Neuronal stem cell (in vitro differentiated cells): ENCODE results near the gene A4GALT.

Source experiments
- DNase-seq: peaks from one replicate; pipeline ENCODE4 v3.0.0-alpha.2; 2013; ENCODE audit warnings: low spot score
- H2AFZ ChIP-seq: one replicate; pipeline ENCODE4 v1.6.1; 2013; ENCODE audit warnings: mild to moderate bottlenecking, low read length, inconsistent platforms
- H2AK5ac ChIP-seq: 2 replicates; pipeline ENCODE4 v1.6.1; 2013; ENCODE audit warnings: low read depth, mild to moderate bottlenecking, inconsistent platforms, low read length, moderate library complexity, mixed read lengths
- H2BK120ac ChIP-seq: 2 replicates; pipeline ENCODE4 v1.6.1; 2013; ENCODE audit warnings: low read depth, mild to moderate bottlenecking, inconsistent platforms, low read length, moderate library complexity, mixed read lengths
- H2BK12ac ChIP-seq: one replicate; pipeline ENCODE4 v1.6.1; 2013; ENCODE audit warnings: low read length, inconsistent platforms
- H2BK15ac ChIP-seq: 2 replicates; pipeline ENCODE4 v1.6.1; 2013; ENCODE audit warnings: mild to moderate bottlenecking, low read length, inconsistent platforms, mixed read lengths
- H2BK5ac ChIP-seq: one replicate; pipeline ENCODE4 v1.6.1; 2013; ENCODE audit warnings: inconsistent platforms, mild to moderate bottlenecking, low read length, moderate library complexity
- H3K14ac ChIP-seq: one replicate; pipeline ENCODE4 v1.6.1; 2013; ENCODE audit warnings: low read length, inconsistent platforms
- H3K18ac ChIP-seq: 2 replicates; pipeline ENCODE4 v1.6.1; 2013; ENCODE audit warnings: low read length, inconsistent platforms
- H3K23ac ChIP-seq: 2 replicates; pipeline ENCODE4 v1.6.1; 2013; ENCODE audit warnings: low read depth, mild to moderate bottlenecking, mixed read lengths, low read length, inconsistent platforms; ENCODE audit not compliant: poor library complexity
- H3K27ac ChIP-seq: replicated peaks from 3 replicates; pipeline ENCODE4 v1.5.1; 2013; ENCODE audit warnings: low read length, inconsistent platforms
- H3K27me3 ChIP-seq, 3 experiments: 2 replicates each; pipeline ENCODE4 v1.6.1; 2013; ENCODE audit warnings: low read length in 3 of 3, mild to moderate bottlenecking in 2 of 3, inconsistent platforms in 1 of 3, low read depth in 1 of 3, mixed read lengths in 1 of 3, moderate library complexity in 1 of 3; ENCODE audit not compliant: control insufficient read depth in 3 of 3, insufficient read depth in 3 of 3
- H3K36me3 ChIP-seq, 2 donors: replicated peaks in 1 of 2; 2 replicates each; pipeline ENCODE4 v1.6.1; 2013; ENCODE audit warnings: low read length in 2 of 2; ENCODE audit not compliant: control insufficient read depth in 2 of 2, insufficient read depth in 2 of 2
- H3K4ac ChIP-seq: 2 replicates; pipeline ENCODE4 v1.6.1; 2013; ENCODE audit warnings: inconsistent platforms, mild to moderate bottlenecking, low read length, moderate library complexity
- H3K4me1 ChIP-seq, 2 donors: 1 replicate in 1 of 2; 2 replicates in 1 of 2; pipeline ENCODE4 v1.6.1; 2013; ENCODE audit warnings: low read length in 2 of 2, low read depth in 1 of 2; ENCODE audit not compliant: control insufficient read depth in 2 of 2, insufficient read depth in 1 of 2
- H3K4me2 ChIP-seq: one replicate; pipeline ENCODE4 v1.6.1; 2013; ENCODE audit warnings: mild to moderate bottlenecking, low read length, inconsistent platforms; ENCODE audit not compliant: insufficient read depth, poor library complexity, severe bottlenecking
- H3K4me3 ChIP-seq, 2 donors: 2 replicates each; pipeline ENCODE4 v1.5.1; 2013; ENCODE audit warnings: low read length in 2 of 2, mild to moderate bottlenecking in 2 of 2, inconsistent platforms in 1 of 2, moderate library complexity in 1 of 2
- H3K79me1 ChIP-seq: one replicate; pipeline ENCODE4 v1.6.1; 2013; ENCODE audit warnings: low read depth, mild to moderate bottlenecking, inconsistent platforms, low read length, moderate library complexity
- H3K9ac ChIP-seq: one replicate; pipeline ENCODE4 v1.6.1; 2013; ENCODE audit warnings: mild to moderate bottlenecking, low read depth, low read length, inconsistent platforms; ENCODE audit not compliant: poor library complexity
- H3K9me3 ChIP-seq, 2 donors: replicated peaks in 1 of 2; 2 replicates each; pipeline versions ENCODE3 to v1.6.1; 2013; ENCODE audit warnings: low read length in 2 of 2, mild to moderate bottlenecking in 2 of 2, inconsistent platforms in 1 of 2, low read depth in 1 of 2, mixed read lengths in 1 of 2, moderate library complexity in 1 of 2; ENCODE audit not compliant: control insufficient read depth in 2 of 2, insufficient read depth in 1 of 2
- H4K8ac ChIP-seq: one replicate; pipeline ENCODE4 v1.6.1; 2013; ENCODE audit warnings: low read depth, mild to moderate bottlenecking, inconsistent platforms, low read length, moderate library complexity
- H4K91ac ChIP-seq: one replicate; pipeline ENCODE4 v1.6.1; 2013; ENCODE audit warnings: low read length, low read depth, mild to moderate bottlenecking, inconsistent platforms; ENCODE audit not compliant: poor library complexity
- WGBS, 2 donors: extraction: QIAGEN DNeasy Blood & Tissue Kit; methylation state at CpG; one replicate each; pipeline ENCODE4 v1.1.7; 2013; ENCODE audit warnings: missing lambda C conversion rate in 2 of 2, mixed read lengths in 1 of 2; ENCODE audit not compliant: insufficient read length in 2 of 2, insufficient replicate concordance in 1 of 2; ENCODE audit errors: extremely low coverage in 2 of 2; 5-methylcytosine and 5-hydroxymethylcytosine counted together

The A4GALT gene

GRCh38 chr22:42700355-42700754 is 20.3 kb downstream of the A4GALT start:
- Histone ChIP-seq H3K14ac (peak overlapping the region; percentile 25), H3K4me2 (no peak overlapping the region), H2BK5ac (no peak overlapping the region), H3K23ac (no peak overlapping the region), H2AFZ (no peak overlapping the region), H2AK5ac (no peak overlapping the region), H3K18ac (no peak overlapping the region), H3K4me3 (no peak overlapping the region), H3K27me3 (peaks cover 0 to 15% (median 0%) of the 10 kb centered on the region in 3 experiments), H3K4me1 (peaks cover 6 to 7% of the 10 kb centered on the region in 2 donors), H2BK15ac (peak overlapping the region; percentile 6), H2BK12ac (no peak overlapping the region), H3K9me3 (no peaks in the 10 kb centered on the region), H4K91ac (no peak overlapping the region), H4K8ac (no peak overlapping the region), H3K4ac (no peak overlapping the region), H3K9ac (no peak overlapping the region), H3K79me1 (no peaks in the 10 kb centered on the region), H2BK120ac (no peak overlapping the region), H3K36me3 (no peaks in the 10 kb centered on the region), H3K27ac (no peak overlapping the region)
- no peak for DNase-seq
- WGBS, 2 donors = no CpG with 5 or more reads among the region's 8 CpGs

- H4K8ac ChIP-seq = no peak overlapping the region
- H3K36me3 ChIP-seq = peaks cover 0 to under 1% of the 10 kb centered on the region in 2 donors
- H3K4me2 ChIP-seq = no peak overlapping the region
- H3K23ac ChIP-seq = no peak overlapping the region
- H3K27me3 ChIP-seq = peaks cover 0 to 15% (median 0%) of the 10 kb centered on the region in 3 experiments
- H3K9ac ChIP-seq = no peak overlapping the region
- H3K79me1 ChIP-seq = no peaks in the 10 kb centered on the region
- H2BK5ac ChIP-seq = no peak overlapping the region
- H4K91ac ChIP-seq = no peak overlapping the region
- no peak for DNase-seq
- H3K4me1 ChIP-seq = peaks cover 6 to 7% of the 10 kb centered on the region in 2 donors
- no peak overlapping the region for H2AK5ac ChIP-seq
- H2BK12ac ChIP-seq = no peak overlapping the region
- no CpG with 5 or more reads among the region's 12 CpGs for whole genome bisulfite sequencing, 2 donors
- no peak overlapping the region for H3K18ac ChIP-seq
- no peaks in the 10 kb centered on the region for H3K9me3 ChIP-seq
- H2AFZ ChIP-seq = no peak overlapping the region
- H3K27ac ChIP-seq = no peak overlapping the region
- H3K14ac ChIP-seq = no peak overlapping the region
- H3K4ac ChIP-seq = no peak overlapping the region
- no peak overlapping the region for H3K4me3 ChIP-seq
- H2BK120ac ChIP-seq = no peak overlapping the region
- no peak overlapping the region for H2BK15ac ChIP-seq
Measured at GRCh38 chr22:42699976-42700352, 20.7 kb downstream of the A4GALT start.

- Histone ChIP-seq H2BK15ac (no peak overlapping the region), H3K4me2 (no peak overlapping the region), H3K4me1 (peaks cover 4 to 7% of the 10 kb centered on the region in 2 donors), H2BK5ac (no peak overlapping the region), H3K9me3 (no peaks in the 10 kb centered on the region), H2BK120ac (no peak overlapping the region), H3K9ac (no peak overlapping the region), H2AFZ (peak overlapping the region; percentile 74), H3K27me3 (peaks cover 0 to 15% (median 0%) of the 10 kb centered on the region in 3 experiments), H2AK5ac (no peak overlapping the region), H3K4me3 (no peak overlapping the region), H3K27ac (no peak overlapping the region), H3K18ac (no peak overlapping the region), H3K36me3 (peaks cover 0 to 2% of the 10 kb centered on the region in 2 donors), H4K8ac (no peak overlapping the region), H3K23ac (no peak overlapping the region), H3K79me1 (no peaks in the 10 kb centered on the region), H4K91ac (no peak overlapping the region), H3K4ac (no peak overlapping the region), H2BK12ac (no peak overlapping the region), H3K14ac (peak overlapping the region; percentile 2)
- no CpG with 5 or more reads among the region's 17 CpGs for WGBS, 2 donors
- DNase-seq = no peak
Measured at GRCh38 chr22:42699281-42699975, 21.2 kb downstream of the A4GALT start.

GRCh38 chr22:42697542-42698013 is 23.1 kb downstream of the A4GALT start:
- Histone ChIP-seq H2BK5ac (no peak overlapping the region), H2BK12ac (peak overlapping the region; percentile 8), H3K27ac (no peak overlapping the region), H3K4me1 (peaks cover 4 to 7% of the 10 kb centered on the region in 2 donors), H2AK5ac (peak overlapping the region; percentile 61), H3K14ac (peak overlapping the region; percentile 75), H2BK15ac (peak overlapping the region; percentile 56), H3K79me1 (no peaks in the 10 kb centered on the region), H2AFZ (no peak overlapping the region), H3K18ac (peak overlapping the region; percentile 45), H3K4me3 (no peak overlapping the region), H3K4ac (peak overlapping the region; percentile 44), H3K36me3 (peaks cover 0 to 2% of the 10 kb centered on the region in 2 donors), H3K4me2 (no peak overlapping the region), H3K9ac (peak overlapping the region; percentile 70), H3K9me3 (no peaks in the 10 kb centered on the region), H2BK120ac (peak overlapping the region; percentile 76), H3K27me3 (peaks cover 0 to 15% (median 0%) of the 10 kb centered on the region in 3 experiments), H4K91ac (no peak overlapping the region), H3K23ac (peak overlapping the region; percentile 63), H4K8ac (no peak overlapping the region)
- WGBS, 2 donors = no CpG with 5 or more reads among the region's 16 CpGs
- no peak for DNase-seq
